Fibroblast of mammary gland (primary cell): ENCODE measurements around the gene LGI4.

Source experiments
- DNase-seq: peaks from one replicate; pipeline ENCODE4 v3.0.0-alpha.2; 2010; ENCODE audit warnings: low read depth
- H3K4me3 ChIP-seq: 2 replicates; pipeline ENCODE4 v1.5.1; 2011; ENCODE audit warnings: low read depth, mild to moderate bottlenecking, low read length, moderate library complexity; ENCODE audit not compliant: control insufficient read depth
- CTCF ChIP-seq: conservative IDR thresholded peaks from 2 replicates; pipeline ENCODE4 v1.5.1; 2011; ENCODE audit warnings: low read depth, low read length, inconsistent platforms; ENCODE audit not compliant: control insufficient read depth, insufficient read depth

LGI4 gene

GRCh38 chr19:35134601-35135242 lies at the start of gene LGI4:
Gene LGI4 (minus strand): TSS chr19:35135059. CDS start chr19:35134680, 379 bp downstream.
- H3K4me3 ChIP-seq: no peak within 1 kb of the TSS

GRCh38 chr19:35184267-35184666 lies 49.4 kb upstream of the LGI4 start:
- DNase-seq: no peak
- no peak for TF ChIP-seq CTCF

More at GRCh38 chr19:35134601-35135242, at the start of gene LGI4:
- no peak for DNase-seq
- no peak for TF ChIP-seq CTCF

GRCh38 chr19:35181387-35181786 lies 46.5 kb upstream of the LGI4 start:
- TF ChIP-seq CTCF: no peak
- H3K4me3 ChIP-seq: no peak overlapping the region
- no peak for DNase-seq

More at GRCh38 chr19:35184267-35184666, 49.4 kb upstream of the LGI4 start:
- no peak overlapping the region for H3K4me3 ChIP-seq

- no peak for DNase-seq
- H3K4me3 ChIP-seq: no peak overlapping the region
- TF ChIP-seq CTCF: no peak
Observed at GRCh38 chr19:35179830-35180229, 45.0 kb upstream of the LGI4 start.

- no peak overlapping the region for H3K4me3 ChIP-seq
- peak; percentile 72 for DNase-seq
- TF ChIP-seq CTCF: no peak
Observed at GRCh38 chr19:35178701-35179100, 43.8 kb upstream of the LGI4 start.

- no peak for DNase-seq
- TF ChIP-seq CTCF: no peak
- H3K4me3 ChIP-seq: no peak overlapping the region
Observed at GRCh38 chr19:35177377-35178274, 42.8 kb upstream of the LGI4 start.
